ENCODE data around the gene LRRC4C.

The LRRC4C gene

DNA sequence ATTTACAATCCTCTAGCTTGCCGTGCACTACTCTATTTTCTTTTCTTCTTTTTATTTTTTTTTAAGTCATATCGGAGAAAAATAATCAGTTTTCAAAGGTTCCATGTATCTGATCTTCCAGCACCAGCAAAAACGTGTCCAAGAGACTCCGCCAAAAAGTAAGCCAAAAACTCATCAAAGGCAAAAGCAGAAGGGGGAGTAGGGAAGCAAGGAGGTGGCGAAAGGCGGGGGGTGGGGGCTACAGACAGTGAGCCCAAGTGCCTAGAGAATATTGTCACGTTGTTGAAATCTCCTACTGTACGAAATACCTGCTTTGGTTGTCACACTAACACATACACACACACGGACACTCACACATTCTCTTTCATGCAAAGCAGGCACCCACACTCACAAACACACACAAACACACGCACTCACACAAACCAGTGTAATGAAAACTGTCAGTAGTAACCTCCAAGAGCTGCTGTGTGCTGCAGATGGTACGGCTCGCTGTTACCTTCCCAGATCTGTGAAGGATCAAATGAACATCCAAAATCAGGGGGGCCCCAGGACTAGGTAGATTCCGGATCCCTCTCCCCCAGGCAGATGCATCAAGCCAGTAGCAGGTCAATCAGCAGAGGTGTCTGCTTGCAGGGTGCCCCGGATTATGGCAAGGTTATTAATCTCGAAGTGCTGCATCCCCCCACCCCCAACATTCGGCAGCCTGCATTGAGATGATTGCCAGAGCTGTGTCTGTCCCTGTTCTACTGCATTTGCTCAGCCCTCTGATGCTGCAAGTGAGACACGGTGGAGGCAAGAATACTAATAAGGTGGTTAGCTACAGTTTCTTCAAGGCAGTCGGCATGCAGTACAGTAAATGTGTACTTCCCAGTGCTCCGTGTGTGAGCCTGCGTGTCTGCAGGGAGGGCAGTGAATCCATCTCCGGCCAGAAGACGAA lies at the start of gene LRRC4C:
Gene LRRC4C, minus strand, starts transcription at position 188 of the 937 bp plus-strand sequence.
- DNase-seq, result no peak

DNA sequence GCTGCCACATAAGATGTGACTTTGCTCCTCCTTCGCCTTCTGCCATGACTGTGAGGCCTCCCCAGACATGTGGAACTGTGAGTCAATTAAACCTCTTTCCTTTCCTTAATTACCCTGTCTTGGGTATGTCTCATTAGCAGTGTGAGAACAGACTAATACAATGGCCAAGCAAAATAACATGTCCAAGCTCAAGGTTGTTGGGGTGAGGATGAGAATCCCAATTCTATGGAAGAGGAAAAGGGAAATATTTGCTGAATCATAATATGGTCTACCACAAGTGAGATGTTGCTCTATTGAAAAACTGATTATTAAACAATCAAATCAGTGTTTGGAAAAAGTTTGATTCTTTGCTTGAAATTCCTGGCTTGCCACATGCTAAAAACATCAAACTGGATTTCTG lies 48.7 kb upstream of the LRRC4C start:
- no peak for DNase-seq

DNA sequence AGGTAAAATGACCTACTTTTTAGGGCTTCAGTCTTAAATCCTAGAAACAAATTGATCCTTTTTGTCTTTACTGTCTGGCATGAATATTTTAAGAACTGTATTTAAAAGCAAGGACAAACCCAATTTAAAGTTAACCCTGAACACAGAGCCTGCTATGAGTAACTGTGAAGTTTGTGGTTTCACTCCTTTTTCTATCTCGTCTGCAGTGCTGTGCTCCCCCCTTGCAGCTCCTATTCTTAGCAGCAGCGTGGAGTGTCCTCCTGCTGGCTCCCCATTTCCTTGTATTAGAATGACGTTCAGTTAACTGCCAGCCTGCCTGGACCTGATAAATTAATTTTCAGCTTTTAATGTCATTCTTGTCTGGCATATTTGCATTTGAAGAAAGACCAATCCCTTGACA lies 40.0 kb upstream of the LRRC4C start:
- no peak for DNase-seq

DNA sequence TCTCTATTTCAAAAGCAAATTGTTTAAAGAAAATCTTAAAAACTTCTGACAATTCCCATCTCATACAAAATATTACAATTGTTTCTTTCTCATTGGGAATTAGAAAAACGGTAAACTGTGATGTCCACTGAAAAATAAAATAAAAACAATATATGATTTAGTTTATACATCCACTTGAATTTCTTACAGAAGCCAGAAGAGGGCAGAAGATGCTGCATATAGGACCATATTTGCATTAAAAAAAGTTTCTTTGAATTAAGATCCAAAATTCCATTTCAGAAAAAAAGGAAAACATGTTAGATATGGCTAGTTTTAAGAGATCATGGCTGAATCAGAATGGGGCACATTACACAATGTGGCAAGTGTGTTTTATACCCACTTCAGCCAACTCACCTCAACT lies 39.3 kb upstream of the LRRC4C start:
- DNase-seq, result no peak

DNA sequence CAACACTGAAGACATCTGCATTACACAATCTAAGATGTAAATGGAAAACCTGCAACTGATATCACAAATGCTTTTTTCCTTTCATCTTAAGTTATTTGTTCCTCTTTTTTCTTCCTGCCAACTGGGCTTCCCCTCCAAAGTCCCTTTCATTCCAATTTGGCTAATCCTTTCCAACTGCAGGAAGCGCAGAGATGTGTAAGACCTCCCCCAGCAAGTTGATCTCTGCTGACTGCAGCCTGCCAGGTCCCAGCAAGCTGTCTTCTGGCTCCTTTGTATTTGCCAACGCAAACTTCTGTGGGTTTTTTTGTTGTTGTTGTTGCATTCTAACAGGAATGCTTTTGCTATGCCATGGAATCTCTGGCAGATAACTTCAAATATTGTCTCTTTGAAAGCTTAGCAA lies 38.5 kb upstream of the LRRC4C start:
- DNase-seq, result no peak

DNA sequence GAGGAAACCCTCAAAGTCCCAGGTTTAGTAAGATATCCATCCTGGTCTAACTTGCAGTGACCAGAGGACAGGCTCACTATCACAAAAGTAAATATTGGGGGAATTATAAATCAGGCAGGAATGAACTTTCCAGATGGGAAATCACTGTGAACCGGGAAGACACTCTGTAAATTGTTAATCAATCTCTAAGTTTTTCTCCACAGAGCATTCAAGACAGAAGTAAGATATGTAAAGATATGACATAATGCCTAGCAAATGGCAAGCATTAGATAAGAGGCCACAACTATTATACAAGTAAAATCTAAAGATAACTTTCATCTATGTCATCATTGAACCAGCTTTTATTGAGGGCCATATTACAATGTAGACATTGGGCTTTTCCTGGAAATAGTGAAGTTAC lies 35.3 kb upstream of the LRRC4C start:
- DNase-seq, result no peak

DNA sequence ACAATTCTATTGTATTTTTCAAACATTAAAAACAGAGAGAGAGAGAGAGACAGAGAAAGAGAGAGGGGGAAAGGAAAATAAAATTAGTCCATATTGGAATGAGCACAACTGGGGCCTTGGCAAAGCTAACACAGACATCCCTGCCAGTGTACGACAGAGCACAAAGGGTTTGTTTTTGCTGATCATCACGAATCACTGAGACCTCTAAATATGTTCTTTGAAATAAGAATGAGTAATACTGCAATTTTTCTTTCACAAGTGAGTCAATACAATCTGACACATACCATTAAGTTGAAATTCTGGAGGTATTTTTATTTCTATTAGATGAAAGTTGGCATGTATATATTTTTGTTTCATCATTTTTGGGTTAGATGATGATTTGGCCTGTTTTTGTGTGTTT lies 27.0 kb upstream of the LRRC4C start:
- DNase-seq, result no peak

DNA sequence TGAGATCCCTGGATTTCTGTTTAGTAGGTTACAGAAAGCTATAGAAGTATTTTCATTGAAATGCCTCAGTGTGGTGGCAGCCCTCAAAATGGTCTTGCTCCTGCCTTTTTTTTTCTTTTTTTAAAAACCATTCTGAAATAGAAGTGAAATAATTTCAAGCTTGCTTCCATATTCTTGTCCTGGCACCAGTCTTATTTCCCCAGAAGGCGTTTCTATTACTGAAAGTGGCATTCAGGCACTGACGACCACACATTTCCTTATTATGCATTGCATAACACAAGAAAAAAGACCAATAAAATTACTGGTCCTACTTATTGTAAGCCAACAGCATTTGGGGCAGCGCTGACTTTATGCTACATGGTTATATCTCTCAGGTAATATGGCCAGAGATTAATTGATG lies 24.5 kb upstream of the LRRC4C start:
- DNase-seq, result no peak

DNA sequence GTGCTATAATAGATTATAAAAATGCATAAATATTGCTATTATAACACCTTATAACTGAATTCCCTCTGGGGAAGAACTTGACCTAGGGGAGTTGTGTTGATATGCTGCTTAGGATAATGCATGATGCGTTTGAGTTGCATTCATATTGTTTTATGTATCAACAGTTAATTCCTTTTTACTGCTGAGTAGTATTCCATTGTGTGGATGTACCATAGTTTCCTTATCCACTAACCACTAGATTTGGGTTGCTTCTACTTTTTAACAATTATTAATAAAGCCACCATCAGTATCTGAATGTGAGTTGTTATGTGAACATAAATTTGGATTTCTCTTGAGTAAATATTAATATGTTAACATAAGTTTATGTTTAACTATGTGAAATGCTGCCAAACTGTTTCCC lies 19.7 kb upstream of the LRRC4C start:
- no peak for DNase-seq

DNA sequence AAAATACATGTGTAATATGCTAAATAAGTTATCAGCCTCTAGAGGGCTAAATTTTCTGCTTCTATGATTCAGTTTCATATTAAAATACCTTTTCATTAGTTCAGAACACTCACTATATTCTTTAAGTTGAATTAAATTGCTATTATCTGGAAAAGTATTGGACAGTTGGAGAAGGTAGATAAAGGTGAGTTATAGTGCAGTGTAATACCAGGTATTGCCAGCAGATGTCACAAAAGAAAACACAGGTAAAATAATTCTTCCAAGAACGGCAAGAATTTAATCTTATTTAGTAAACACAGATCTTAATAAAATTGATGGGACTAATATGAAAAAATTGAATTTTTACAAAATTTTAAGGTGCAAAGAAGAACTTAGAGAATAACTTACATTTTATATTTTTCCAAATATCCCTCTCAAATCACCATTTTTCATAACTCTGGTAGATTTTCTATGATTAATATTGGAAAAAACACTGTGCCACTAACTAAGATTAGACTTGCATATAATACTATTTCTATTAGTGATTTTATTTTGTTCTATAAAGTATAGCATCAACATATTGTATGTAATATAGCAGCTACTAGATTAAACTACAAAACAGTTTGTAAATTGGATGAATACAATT lies 1.7 kb upstream of the LRRC4C start:
- DNase-seq, result no peak

DNA sequence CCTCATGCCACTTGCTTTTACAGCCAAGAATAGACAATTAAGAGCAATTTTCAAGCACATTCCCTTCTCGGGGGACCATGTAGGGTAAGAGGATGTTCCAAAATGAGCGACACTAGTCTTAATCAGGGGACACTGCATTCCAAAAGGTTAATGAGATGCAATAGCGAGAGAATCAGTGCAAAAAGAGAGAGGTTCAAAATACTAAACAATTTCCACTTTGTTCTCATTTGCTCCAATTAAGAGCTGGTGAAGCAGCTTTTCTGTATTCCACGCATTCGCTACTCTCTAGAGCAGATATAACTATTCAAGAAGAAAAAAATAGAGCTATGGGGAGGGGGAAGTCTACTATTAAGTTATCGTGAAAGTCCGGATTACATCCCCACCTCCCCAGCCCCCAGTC lies 811 bp downstream of the LRRC4C start:
- no peak for DNase-seq

DNA sequence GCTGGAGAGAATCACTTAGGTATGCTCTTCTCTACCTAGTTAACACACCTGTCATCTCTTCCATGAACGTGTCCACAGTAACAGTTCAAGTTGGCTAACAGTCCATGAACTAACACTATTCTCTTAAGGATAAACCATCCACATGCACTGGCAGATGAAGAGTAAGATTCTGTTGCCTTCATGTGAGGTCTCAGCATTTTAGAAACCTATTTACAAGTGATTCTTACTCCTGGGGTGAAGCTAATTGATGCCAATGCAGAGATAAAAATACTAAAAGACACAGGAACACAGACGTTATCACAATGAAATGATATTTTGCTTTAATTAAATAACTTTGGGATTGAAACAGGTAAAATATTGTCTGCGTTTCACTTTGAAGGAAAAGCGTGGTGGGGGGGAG lies 1.3 kb downstream of the LRRC4C start:
- DNase-seq, result no peak

DNA sequence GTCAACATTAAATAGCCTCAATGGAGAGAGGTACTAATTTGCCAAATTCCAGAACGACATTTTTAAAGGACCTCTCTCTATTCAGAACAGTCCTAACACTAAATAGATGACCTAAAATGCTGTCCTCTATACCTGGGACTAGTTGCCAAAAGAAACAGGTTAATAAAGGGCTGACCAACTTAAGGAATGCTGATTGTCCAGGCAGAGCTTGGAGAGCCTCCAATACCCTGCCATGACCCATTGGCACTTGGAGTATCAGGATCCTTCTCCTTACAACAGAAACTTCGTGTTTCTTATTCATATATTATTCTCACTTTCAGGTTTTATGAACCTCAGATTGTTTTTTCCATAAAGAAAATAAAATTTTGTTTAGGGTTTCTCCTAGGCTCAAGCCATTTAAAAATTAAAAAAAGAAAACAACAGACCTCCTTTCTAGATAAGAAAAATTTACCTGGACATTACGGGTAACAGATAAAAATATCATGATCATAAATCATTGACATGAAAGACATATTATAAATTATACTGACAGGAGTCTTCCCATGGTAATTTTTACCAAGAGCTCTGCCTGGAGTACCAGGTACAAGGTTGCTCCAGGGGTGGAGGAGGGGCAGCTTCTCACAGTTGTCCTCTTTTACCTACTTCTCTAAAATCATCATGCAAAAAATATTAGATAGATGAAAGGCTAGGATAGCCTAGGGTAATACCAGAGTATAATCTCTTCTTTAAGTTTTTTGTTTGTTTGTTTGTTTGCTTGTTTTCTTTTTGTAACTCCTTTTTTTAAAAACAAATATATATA lies 2.0 kb downstream of the LRRC4C start:
- DNase-seq, result no peak

DNA sequence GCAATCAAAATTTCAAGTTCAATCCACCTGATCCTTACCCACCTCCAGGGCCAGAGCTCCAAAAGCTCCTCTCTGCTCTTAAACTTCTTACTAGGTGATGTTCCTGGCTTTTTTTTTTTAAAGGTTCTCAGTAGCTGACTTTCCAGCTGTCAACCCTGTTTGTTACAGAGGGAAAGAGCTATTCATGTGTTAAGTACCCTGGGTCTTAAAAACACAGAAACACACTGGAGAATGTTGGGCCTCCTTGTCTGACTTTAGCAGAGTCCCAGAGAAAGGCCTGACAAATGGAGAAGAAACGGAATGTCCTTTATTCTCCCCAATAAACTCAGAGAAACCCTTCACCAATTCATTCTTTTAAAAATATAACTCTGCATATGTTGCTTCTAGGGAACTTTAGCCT lies 3.2 kb downstream of the LRRC4C start:
- no peak for DNase-seq

DNA sequence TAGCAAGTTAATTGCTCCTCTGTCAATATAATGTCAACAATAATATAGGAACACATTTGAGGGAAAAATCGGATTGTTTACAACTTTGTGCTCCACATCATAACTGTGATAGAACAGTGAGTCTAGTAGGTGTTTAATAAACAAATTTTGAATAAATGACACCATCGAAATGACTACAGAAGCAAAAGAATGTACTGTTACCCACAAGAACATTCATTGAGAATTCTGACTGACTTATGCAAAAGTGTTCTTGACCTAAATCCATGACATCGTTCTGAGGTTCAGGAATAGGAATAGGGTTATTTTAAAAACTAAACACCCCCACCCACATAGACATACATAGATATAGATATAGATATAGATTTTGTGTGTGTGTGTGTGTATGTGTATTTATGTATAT lies 8.4 kb downstream of the LRRC4C start:
- DNase-seq, result no peak

DNA sequence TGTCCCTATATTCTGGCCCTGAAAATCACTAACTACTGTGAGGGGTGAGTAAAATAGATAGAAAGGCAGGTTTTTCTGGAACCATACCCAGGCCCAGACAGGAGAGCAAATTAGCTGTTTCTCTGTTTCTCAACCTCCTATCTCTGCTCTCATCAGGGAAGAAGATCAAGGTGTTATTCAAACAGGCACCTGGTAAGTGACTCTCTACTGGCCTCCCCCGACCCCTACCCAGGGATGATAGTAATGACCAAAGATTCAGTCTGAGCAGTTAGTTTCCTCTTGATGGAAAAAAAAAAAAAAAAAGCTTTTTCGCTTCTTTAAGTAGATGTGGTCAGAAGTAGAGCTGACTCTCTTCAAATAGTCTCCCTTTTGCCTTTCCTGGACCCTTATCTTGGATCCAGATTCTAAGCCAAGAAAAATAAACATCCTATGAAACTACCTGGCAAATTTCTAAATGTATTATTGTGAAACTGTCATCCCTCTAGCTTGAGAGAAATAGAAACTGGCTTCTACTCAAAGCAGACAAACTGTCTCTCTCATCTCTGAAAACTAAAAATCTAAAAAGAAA lies 9.9 kb downstream of the LRRC4C start:
- DNase-seq, result no peak

DNA sequence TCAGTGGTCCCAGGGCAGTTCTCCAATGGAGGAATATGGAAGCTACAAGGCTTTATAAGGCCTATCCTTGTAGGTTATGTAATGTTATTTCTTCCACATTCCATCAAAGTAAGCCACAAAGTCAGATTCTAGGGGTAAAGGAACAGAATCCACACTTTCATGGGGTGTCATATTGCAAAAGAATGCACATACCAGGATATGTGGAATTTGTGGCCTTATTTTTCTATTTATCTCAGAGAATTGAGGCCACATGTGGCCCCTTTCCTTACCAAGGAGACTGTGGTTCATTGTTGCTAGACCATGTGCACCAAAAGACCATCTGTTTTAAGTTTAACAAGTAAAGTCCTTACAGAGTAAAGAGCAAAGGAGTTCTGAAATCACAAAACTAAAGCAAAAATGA lies 12.9 kb downstream of the LRRC4C start:
- no peak for DNase-seq

DNA sequence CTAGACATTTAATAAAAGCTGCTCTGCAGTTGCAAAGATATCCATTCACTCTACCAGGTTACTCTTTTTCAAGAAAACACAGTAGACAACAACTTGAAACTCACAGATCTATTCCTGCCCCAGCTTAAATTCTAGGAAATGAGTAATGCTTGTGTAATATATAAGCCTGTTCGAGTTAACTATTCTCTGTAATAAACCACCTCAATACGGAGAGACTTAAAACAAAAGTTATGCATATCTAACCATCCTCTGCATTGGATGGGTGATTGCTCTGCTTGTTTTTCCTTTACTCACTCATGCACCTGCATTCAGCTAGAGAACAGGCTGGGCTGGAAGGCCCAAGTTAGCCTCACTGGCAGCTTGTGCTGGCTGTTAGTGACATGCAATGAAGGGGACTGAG lies 13.3 kb downstream of the LRRC4C start:
- DNase-seq, result no peak

DNA sequence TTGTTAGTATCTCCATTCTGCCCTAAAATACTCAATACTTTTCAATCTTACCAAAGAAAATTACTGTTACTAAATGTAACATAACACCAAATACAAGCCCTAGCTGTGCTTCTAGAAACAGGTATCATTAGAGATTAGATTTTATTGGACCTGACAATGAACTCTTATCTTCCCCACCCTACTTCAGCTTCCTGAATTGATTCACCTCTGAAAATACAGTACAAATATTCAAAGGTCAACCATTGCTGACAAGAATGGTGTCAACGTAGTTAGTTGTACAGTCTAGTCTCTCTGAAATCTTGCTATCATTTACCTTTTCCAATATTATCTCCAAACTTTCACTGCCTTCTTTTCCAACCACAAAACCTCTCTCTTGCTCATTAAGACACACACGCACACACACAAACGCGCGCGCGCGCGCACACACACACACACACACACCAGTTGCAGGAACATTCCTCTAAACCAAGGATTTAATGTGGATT lies 22.4 kb downstream of the LRRC4C start:
- DNase-seq, result no peak

DNA sequence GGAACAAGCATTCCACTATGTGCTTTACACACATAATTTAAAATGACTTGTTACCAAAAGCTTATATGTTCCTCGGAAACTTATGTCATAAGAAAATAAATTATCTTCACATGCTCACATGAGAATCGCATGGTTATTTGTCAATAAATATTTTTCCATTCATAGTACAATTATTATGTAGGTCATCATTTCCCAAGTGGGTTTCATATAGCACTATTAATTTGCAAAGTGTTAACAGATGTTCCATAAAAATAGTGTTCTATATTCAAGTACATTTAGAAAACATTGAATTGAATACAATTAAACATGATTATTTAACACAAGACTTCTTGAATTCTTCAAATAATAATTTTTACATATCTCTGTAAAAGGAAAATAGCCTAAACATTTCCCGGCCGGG lies 23.9 kb downstream of the LRRC4C start:
- DNase-seq, result no peak

DNA sequence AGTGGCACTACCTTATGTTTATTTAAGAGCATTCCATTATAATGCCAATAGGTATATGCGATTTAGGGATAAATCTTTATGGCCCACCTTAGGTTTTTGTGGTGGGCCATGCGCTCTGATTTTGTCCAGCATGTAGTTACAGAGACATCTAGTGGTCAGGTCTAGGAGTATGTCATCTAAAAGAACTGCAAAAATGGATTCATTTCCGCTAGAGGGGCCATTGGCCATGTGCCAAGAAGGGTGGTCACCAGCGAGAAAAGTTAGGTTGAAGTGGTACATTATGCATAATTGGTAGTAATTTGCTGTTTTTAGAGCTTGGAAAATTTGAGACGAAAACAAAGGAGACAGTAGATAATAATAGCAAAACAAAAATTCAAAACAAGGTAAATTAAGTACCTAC lies 27.7 kb downstream of the LRRC4C start:
- DNase-seq, result no peak

DNA sequence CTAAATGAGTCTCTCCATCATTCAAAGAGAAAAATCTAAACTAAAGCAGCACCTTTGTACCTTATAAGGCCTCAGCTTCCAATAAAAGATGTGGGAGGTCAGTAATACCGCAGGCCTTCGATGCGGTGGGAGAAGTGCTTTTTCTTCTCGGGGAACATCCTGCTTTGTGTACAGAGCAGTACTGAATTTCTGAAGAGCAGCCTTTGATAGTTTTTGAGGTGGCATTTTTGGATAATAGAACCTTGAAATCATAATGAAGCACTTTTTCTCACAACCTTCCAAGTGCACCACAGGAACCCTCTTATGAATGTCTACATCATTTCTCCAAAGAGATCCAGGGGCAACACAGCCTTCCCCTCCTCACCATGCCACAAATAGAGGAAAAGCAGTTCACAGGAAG lies 39.6 kb downstream of the LRRC4C start:
- no peak for DNase-seq

DNA sequence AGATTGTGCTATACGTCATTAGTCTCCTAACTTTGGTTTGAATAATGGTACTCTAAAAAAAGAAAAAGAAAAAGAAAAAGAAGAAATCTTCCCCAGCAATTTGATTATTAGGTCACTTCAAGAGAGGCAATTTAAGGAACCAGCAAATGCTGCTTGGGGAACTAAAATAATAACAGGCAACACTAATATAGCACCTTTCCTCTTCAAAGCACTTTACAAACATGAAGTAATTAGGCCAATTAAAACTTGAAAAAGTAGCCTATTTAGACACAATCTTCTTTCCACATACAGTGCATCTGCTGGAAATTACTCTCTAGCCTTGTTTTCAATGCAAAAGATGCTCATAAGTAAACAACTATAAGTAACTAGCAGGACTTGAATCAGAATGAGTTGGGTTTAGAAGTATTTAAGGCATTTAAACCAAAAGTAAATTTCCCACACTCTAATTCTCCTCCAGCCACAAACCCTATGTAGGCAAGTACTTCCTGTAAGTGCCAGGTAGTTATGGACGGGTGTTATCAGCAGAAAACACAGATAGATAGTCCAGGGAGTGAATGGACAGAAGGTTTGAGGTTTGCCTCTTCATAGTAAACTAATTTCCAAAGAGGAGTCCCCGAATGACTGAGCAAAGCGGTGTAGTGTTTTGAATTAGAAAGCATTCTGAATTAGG lies 44.5 kb downstream of the LRRC4C start:
- DNase-seq, result no peak
